Measurements from ENCODE around the gene C1orf35. TPM values are rescaled to one million over a fixed set of nuclear protein-coding genes. Genes with fewer than 3 reads are reported as not detected.

C1orf35 gene
- polyA plus RNA-seq, 3 donors: 20.8 to 26.1 (median 23.3) TPM

DNA sequence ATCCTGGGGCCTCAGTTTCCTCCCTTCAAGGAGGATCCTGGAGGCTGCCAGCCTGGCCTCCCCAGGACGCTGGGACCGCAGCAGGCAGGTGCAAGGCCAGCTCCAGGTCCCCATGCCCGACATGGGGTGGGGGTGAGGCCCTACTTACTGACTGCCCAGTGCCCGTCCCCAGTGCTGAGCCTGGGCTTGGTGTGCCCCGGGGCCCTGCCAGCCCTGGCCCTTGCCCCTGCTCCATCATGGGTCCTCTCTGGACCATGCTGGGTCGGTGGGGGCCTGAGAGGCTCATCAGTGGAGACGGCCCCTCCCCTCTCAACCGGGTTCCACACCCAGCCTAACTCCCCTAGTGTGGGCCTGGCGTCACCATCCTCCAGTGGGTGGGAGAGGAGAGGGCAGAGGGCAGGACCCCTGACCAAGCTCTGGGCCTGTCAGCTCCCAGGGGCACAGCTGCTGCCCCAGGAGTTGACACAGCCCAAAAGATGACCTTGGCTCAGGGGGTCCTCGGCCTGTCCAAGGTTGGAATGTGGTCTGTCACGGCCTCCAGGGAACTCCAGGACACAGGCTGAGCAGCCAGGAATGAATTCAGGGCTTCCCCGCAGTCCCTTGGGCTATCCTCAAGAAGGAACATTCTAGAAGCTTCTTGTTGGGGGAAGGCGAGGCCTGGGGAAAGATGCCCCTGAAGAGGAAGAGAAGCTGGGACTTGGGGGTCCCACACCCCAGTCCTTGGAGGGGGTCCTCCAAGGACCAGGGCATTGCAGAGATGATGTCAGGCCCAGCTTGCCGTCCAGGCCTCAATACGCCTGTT, 38.2 kb downstream of the C1orf35 start:
- DNase-seq: no peak

DNA sequence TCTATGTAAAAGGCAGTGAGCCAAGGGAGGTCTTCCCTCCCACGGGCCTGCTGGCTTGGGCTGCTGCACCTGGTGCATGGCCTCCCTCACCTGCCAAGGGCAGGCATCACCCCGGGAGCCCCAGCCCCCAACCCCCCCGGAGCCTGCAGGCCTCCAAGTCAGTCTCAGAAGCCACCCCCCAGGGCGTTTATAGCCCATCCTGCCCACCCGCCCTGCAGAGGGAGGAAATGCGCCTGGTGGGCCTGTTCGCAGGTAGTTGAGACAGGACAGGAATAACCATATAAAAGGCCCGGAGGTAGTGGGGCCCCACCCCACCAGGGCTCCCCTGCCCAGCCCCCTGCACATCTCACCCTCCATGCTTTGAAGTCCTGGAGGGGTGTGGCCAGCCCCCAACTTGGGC, 38.8 kb downstream of the C1orf35 start:
- no peak for DNase-seq

- DNase-seq: no peak
Observed at GRCh38 chr1:228063251-228064191, 39.6 kb downstream of the C1orf35 start.

GRCh38 chr1:228062812-228063211, 40.3 kb downstream of the C1orf35 start:
- no peak for DNase-seq

DNA sequence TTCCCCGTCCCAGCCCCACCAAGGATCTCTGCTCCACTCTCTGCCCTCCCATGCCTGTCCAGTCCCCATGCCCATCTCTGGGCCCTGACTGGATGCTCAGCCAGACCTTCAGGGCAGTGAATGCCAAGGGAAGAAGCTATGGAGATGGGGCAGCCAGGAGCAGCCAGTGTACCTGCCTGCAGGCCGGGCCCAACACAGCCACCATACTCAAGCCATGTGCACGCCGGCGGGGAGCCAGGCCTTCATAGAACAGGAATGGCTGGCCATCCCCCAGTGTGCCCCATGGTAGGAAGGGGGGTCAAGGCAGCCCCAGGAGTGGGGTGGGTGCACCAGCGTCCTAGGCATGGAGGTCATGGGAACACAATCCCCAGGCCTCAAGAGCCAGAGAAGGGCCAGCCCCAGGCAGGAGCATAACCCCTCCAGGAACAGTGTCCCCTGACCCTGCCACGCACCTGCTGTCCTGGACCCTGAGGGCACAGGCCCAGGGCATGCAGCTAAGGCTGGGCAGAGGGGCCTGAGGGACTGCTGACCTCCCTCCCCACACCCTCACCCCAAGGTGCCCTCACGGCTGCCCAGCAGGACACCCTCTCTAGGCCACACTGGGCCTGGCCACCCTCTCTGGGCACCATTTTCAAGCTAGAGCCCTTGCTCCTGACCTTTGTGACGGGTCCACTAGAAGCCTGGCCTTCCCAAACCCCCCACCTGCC, 40.9 kb downstream of the C1orf35 start:
- no peak for DNase-seq

GRCh38 chr1:228061411-228062084, 41.6 kb downstream of the C1orf35 start:
- no peak for DNase-seq

DNA sequence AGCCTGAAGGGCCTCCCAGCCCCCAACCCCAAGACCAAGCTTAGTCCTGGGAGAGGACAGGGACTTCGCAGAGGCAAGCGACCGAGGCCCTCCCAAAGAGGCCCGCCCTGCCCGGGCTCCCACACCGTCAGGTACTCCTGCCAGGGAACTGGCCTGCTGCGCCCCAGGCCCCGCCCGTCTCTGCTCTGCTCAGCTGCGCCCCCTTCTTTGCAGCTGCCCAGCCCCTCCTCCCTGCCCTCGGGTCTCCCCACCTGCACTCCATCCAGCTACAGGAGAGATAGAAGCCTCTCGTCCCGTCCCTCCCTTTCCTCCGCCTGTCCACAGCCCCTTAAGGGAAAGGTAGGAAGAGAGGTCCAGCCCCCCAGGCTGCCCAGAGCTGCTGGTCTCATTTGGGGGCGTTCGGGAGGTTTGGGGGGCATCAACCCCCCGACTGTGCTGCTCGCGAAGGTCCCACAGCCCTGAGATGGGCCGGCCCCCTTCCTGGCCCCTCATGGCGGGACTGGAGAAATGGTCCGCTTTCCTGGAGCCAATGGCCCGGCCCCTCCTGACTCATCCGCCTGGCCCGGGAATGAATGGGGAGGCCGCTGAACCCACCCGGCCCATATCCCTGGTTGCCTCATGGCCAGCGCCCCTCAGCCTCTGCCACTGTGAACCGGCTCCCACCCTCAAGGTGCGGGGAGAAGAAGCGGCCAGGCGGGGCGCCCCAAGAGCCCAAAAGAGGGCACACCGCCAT, 42.5 kb downstream of the C1orf35 start:
- DNase-seq: no peak

- peak; percentile 50 for DNase-seq
Observed at GRCh38 chr1:228059634-228060457, 43.3 kb downstream of the C1orf35 start.

- peak; percentile 15 for DNase-seq
Observed at GRCh38 chr1:228058949-228059633, 44.0 kb downstream of the C1orf35 start.

DNA sequence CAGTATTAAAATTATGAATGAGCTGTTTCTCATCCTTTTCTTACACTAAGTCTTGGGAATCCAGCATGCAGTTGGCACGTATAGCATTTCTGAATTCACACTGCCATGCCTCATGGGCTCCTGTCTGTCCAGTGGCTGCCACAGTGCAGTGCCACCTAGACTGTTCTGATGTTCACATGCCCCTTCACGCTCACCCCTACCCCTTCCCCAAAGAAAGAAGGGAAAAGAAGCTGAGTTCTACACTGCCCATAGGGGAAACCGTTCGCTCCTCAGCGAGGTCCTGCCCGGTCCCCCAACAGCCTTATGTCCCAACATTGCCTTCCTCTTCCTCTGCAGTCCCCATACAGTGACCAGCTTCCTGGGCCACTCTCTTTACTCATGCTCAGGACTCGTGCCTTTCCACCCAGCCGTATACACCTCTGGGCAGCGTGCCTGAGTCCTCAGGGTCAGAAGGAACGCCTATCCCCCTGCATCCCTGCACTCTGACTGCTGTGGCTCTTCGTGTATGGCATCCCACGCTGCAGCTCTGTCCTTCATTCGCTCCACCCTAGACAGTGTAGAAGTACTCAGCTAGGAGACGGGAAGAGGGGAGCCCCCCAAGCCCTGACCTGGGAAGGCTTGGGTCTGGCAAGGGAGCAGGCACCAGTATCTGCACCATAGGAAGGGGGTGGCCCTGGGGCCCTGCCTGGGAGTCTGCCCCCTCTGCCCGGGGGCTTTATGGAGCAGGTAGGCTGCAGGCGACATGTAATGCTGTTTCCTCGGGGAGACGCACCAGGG, 44.8 kb downstream of the C1orf35 start:
- DNase-seq: no peak

Other genes with a start within 250 kb of the C1orf35 start
- 1 to 10 TPM; 1.6 to 1.7 (median 1.6) TPM for gene WNT9A, start 155.4 kb downstream of the C1orf35 start, polyA plus RNA-seq (ENCODE audit: insufficient read length in 3 of 3)
- gene WNT3A, start 96.3 kb downstream of the C1orf35 start, polyA plus RNA-seq (ENCODE audit: insufficient read length in 3 of 3): under 1 TPM; 0.12 to 0.23 (median 0.22) TPM
- 100 to 1,000 TPM; 332 to 390 (median 367) TPM for gene ARF1, start 20.6 kb downstream of the C1orf35 start, polyA plus RNA-seq (ENCODE audit: insufficient read length in 3 of 3)
- 10 to 100 TPM; 48.5 to 55.6 (median 54.4) TPM for gene MRPL55, start 6.0 kb upstream of the C1orf35 start, polyA plus RNA-seq (ENCODE audit: insufficient read length in 3 of 3)
- gene GUK1, start 37.0 kb upstream of the C1orf35 start, polyA plus RNA-seq (ENCODE audit: insufficient read length in 3 of 3): 100 to 1,000 TPM; 113 to 167 (median 157) TPM
- gene GJC2, start 46.6 kb upstream of the C1orf35 start, polyA plus RNA-seq (ENCODE audit: insufficient read length in 3 of 3): 1 to 10 TPM in 2 of 3 donors, under 1 TPM in 1; 0.59 to 1.1 (median 1.0) TPM
- gene IBA57, start 62.5 kb upstream of the C1orf35 start, polyA plus RNA-seq (ENCODE audit: insufficient read length in 3 of 3): 1 to 10 TPM; 5.9 to 8.1 (median 6.1) TPM
- 10 to 100 TPM; 32.0 to 53.4 (median 48.5) TPM for gene OBSCN, start 104.7 kb upstream of the C1orf35 start, polyA plus RNA-seq (ENCODE audit: insufficient read length in 3 of 3)